ENCODE measurements around the gene MYOT.

- TF ChIP-seq POLR2A (IDR thresholded peaks at IDR 0.05; ENCODE audit: low read length) (no peak), GATA1 (IDR thresholded peaks at IDR 0.05; ENCODE audit: low read depth, low read length) (no peak)
These were observed 3.9 kb downstream of the MYOT start for GRCh38 chr5:137871571-137871970.
